ENCODE measurements around the gene RNF126.
"Not testable (repeated sequence)": the region's sequence is repeated elsewhere in the genome, so short reads cannot be mapped to it uniquely, and the experiment has no call there.

GRCh38 chr19:668675-669434 lies 5.8 kb upstream of the RNF126 start:
- TF ChIP-seq, protein P1, sequence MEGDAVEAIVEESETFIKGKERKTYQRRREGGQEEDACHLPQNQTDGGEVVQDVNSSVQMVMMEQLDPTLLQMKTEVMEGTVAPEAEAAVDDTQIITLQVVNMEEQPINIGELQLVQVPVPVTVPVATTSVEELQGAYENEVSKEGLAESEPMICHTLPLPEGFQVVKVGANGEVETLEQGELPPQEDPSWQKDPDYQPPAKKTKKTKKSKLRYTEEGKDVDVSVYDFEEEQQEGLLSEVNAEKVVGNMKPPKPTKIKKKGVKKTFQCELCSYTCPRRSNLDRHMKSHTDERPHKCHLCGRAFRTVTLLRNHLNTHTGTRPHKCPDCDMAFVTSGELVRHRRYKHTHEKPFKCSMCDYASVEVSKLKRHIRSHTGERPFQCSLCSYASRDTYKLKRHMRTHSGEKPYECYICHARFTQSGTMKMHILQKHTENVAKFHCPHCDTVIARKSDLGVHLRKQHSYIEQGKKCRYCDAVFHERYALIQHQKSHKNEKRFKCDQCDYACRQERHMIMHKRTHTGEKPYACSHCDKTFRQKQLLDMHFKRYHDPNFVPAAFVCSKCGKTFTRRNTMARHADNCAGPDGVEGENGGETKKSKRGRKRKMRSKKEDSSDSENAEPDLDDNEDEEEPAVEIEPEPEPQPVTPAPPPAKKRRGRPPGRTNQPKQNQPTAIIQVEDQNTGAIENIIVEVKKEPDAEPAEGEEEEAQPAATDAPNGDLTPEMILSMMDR (conservative IDR thresholded peaks at IDR 0.05; ENCODE audit: low read depth, low read length) = not testable (repeated sequence)
- TF ChIP-seq POLR2A (IDR thresholded peaks at IDR 0.05; ENCODE audit: low read depth, low read length); MXI1 (IDR thresholded peaks at IDR 0.05; ENCODE audit: borderline replicate concordance, low read depth, low read length); RCOR1 (IDR thresholded peaks at IDR 0.05; ENCODE audit: insufficient replicate concordance, low read length); CHD1 (IDR thresholded peaks at IDR 0.05; ENCODE audit: low read depth, low read length); CEBPB (IDR thresholded peaks at IDR 0.05; ENCODE audit: low read depth, low read length); RAD21 (IDR thresholded peaks at IDR 0.05; ENCODE audit: low read length); RFX5 (IDR thresholded peaks at IDR 0.05; ENCODE audit: low read depth, low read length); MAZ (IDR thresholded peaks at IDR 0.05; ENCODE audit: borderline replicate concordance, low read depth, low read length); NFE2L2 (IDR thresholded peaks at IDR 0.05; ENCODE audit: low read depth, low read length); BHLHE40 (IDR thresholded peaks at IDR 0.05; ENCODE audit: low read depth, low read length); MAFK (IDR thresholded peaks at IDR 0.05; ENCODE audit: low read depth, low read length); USF2 (IDR thresholded peaks at IDR 0.05; ENCODE audit: low read depth, low read length): not testable (repeated sequence)
- TF ChIP-seq, protein P2, sequence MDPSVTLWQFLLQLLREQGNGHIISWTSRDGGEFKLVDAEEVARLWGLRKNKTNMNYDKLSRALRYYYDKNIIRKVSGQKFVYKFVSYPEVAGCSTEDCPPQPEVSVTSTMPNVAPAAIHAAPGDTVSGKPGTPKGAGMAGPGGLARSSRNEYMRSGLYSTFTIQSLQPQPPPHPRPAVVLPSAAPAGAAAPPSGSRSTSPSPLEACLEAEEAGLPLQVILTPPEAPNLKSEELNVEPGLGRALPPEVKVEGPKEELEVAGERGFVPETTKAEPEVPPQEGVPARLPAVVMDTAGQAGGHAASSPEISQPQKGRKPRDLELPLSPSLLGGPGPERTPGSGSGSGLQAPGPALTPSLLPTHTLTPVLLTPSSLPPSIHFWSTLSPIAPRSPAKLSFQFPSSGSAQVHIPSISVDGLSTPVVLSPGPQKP (IDR thresholded peaks at IDR 0.05; ENCODE audit: borderline replicate concordance, low read depth, low read length) = not testable (repeated sequence)
